AG04449 (cell line): ENCODE results near the gene ATP13A3.

ENCODE experiments used
- CTCF ChIA-PET: fragments of 350-600 bp; formaldehyde crosslinking; extraction: SDS; loops from one replicate; lab custom pipeline; 2021; ENCODE audit warnings: antibody characterized with exemption; lab: Yijun Ruan, JAX
- POLR2A ChIA-PET: fragments of 400-600, 350-600 bp; formaldehyde crosslinking; extraction: SDS; loops from one replicate; lab custom pipeline; 2020; ENCODE audit warnings: antibody characterized with exemption, inconsistent platforms; lab: Yijun Ruan, JAX
- DNase-seq: peaks from one replicate; pipeline ENCODE4 v3.0.0-alpha.2; 2010; ENCODE audit warnings: low read depth, low spot score
- H3K4me3 ChIP-seq: 2 replicates; pipeline ENCODE4 v1.5.1; 2011; ENCODE audit warnings: low read depth, mild to moderate bottlenecking, control low read depth, low read length
- CTCF ChIP-seq: IDR thresholded peaks from one replicate; pipeline ENCODE4 v1.5.1; 2011; ENCODE audit warnings: mild to moderate bottlenecking, moderate library complexity, low read length, control low read depth, inconsistent platforms; ENCODE audit not compliant: insufficient read depth; ENCODE audit errors: missing control alignments

The ATP13A3 gene

GRCh38 chr3:194399166-194399565 is 87.6 kb downstream of the ATP13A3 start, which contains the start of gene GP5:
Gene GP5, minus strand, starts transcription at chr3:194399266. Its CDS starts 984 bp downstream, at chr3:194398282.
- no peak for TF ChIP-seq CTCF
- no peak for DNase-seq
- CTCF ChIA-PET: interaction anchor here (1.2 to 6.2 kb wide), 9 partner anchors 11 to 196 kb away, joined by 4 to 79 read pairs (median 6); no protein-coding TSS in a partner anchor
- peak within 1 kb of the TSS; percentile 30; the same call in 1 of the 2 replicates for H3K4me3 ChIP-seq
- POLR2A ChIA-PET: no interaction called here

GRCh38 chr3:194397757-194398312 is 89.0 kb downstream of the ATP13A3 start:
- CTCF ChIA-PET: interaction anchor here (0.8 to 6.2 kb wide), 8 partner anchors 8 to 70 kb away, joined by 3 to 79 read pairs (median 6); no protein-coding TSS in a partner anchor
- TF ChIP-seq CTCF: no peak
- DNase-seq: no peak
- H3K4me3 ChIP-seq: peak overlapping the region; percentile 30; the same call in 1 of the 2 replicates
- POLR2A ChIA-PET: interaction anchor here (1.2 kb wide), 1 partner anchor 59 kb away, joined by 3 read pairs; no protein-coding TSS in a partner anchor

GRCh38 chr3:194396859-194397756 is 89.7 kb downstream of the ATP13A3 start:
- ChIA-PET CTCF (interaction anchor here (0.8 to 6.2 kb wide), 10 partner anchors 9 to 71 kb away, joined by 3 to 79 read pairs (median 5); no protein-coding TSS in a partner anchor), POLR2A (no interaction called here)
- DNase-seq: no peak
- no peak overlapping the region for H3K4me3 ChIP-seq
- no peak for TF ChIP-seq CTCF

GRCh38 chr3:194396539-194396858 is 90.3 kb downstream of the ATP13A3 start:
- ChIA-PET CTCF (interaction anchor here (1.0 to 6.2 kb wide), 7 partner anchors 7 to 62 kb away, joined by 3 to 79 read pairs (median 20); no protein-coding TSS in a partner anchor), POLR2A (no interaction called here)
- no peak for DNase-seq
- H3K4me3 ChIP-seq: no peak overlapping the region
- TF ChIP-seq CTCF: no peak

GRCh38 chr3:194395778-194396538 is 90.8 kb downstream of the ATP13A3 start:
- no peak for TF ChIP-seq CTCF
- no peak overlapping the region for H3K4me3 ChIP-seq
- POLR2A ChIA-PET: interaction anchor here (0.6 kb wide), 1 partner anchor 61 kb away, joined by 3 read pairs; no protein-coding TSS in a partner anchor
- CTCF ChIA-PET: interaction anchor here (1.0 to 6.2 kb wide), 6 partner anchors 8 to 61 kb away, joined by 3 to 79 read pairs (median 20); no protein-coding TSS in a partner anchor
- no peak for DNase-seq
